ENCODE results near the gene AK5.
"Not testable (repeated sequence)": the region's sequence is repeated elsewhere in the genome, so short reads cannot be mapped to it uniquely, and the experiment has no call there.

Gene AK5

DNA sequence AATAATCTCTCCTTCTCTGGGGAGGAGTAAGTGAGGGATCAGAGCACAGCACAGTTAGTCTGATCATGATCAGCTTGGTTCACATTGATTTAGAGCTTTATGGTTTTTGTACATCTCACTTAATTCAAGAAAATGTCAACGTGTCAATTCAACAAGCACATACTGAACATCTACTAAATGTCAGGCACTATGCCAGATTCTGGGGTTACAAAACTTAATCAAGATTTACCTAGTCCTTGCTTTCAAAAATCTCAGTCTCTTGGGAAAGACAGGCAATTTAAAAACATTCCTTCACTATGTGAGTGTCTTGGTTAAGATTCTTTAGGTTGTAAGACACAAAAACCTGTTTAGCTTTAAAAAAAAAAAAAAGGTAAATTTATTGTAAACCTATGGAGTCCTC lies 181.4 kb downstream of the AK5 start:
- DNase-seq: no peak

DNA sequence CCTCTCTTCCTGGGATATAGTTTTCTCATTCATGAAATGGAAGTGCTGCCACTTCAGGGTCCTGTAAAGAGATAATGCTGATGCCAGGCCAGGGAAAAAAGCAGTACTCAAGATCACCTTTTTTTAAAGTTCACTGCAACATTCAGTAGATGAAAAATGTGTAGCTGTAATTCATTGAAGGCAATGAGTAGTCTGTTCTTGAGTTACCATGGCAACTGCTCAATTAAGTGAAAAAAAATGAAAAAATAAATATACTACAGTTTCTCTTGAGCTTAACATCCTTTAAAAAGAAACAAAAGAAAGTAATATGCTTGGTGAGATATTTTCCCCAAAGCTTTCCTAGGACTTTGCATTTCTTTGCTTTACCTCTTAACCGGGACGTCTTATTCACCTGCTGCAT lies 183.3 kb downstream of the AK5 start:
- DNase-seq: no peak

DNA sequence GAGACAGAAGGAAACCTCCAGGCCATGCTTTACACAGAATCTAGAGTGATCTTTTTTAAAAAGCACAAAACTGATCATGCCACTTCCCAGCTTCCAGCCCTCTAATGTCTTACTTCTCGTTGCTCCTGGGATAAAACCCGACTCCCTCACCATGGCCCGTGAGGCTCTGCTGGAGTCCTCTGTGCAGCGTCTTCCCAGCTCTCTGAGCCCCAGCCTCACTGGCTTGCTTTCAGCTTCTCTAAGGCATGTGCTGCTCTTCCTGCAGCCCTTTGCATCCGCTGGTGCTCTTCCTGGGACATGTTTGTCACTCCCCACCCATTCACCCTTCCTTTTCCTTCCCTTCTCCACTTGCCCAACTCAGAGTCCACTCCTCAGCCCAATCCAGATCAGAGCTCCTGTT lies 184.1 kb downstream of the AK5 start:
- DNase-seq: no peak

DNA sequence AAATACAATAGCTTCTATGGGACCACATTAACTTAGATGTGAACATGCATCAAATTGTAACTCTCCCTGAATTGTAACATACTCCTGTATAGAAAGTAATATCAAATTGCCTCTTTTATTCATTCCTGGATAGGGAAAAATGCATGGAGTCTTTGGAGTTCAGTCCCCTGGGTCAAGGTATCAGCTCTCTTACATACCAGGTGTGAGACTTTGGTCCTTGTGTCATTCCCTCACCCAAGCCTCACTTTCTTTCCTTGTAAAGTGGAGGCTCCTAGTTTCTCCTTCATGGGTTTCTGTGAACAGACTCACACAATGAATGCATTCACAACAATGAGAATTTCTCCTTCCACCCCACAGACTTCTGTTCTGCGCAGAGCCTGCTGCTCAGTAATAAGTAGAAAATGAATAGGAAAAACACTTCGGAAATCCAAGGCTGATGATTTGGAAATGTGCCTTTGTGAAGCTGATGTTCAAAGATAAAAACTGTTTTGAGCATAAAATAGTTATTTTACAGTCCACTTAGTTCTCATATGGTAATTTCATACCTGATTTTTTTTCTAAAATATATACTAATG lies 185.3 kb downstream of the AK5 start:
- DNase-seq: no peak

DNA sequence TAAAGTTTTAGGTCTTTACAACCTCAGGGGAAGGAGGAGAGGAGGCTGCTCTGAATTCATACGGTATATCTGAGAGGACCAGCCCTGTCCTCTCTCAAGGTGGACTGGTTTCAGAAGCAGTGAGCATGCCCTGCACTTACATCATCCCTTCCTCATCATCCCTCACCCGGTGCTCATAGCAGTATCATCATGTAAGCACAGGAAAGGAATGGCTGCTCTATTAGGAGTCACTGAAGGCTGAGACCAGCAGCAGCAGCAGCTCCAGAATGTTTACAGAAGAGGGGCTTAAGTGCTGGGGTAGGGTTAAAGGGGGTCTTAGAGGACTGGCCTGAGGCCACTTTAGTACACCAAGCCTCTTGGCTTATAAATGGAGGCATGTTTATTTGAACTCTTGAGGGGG lies 185.9 kb downstream of the AK5 start:
- DNase-seq: no peak

DNA sequence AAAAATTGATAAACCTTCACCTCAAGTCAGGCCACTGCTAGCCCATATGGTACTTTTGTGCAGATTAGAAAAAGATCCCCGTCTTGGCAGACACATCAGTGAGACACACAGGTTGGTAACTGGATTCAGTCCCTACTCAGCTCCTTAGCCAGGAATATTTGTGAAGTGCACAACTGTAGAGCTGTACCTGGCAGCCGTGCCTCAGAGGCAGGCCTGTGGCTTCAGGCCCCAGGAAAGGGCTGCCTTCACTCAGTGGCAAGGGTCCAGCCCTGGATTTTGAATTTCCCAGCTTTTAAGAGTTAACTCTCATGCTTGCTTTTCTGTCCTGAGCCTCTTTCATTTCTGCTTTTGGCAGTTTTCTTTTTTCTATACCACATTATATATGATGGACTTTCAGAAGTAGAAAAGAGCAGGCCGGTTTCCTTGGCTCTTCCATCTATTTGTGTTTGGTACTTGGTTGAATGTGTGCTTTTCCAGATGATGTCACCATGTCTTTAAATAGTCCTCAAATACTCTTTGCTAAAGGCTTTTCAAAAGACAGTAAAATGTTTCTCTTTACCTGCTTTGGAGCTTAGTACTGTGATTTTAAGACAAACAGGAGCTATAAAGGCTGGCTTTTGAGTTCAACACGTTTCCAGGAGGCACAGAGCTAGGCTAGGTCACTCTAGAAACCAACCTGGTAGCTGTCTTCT lies 186.6 kb downstream of the AK5 start:
- DNase-seq: no peak

DNA sequence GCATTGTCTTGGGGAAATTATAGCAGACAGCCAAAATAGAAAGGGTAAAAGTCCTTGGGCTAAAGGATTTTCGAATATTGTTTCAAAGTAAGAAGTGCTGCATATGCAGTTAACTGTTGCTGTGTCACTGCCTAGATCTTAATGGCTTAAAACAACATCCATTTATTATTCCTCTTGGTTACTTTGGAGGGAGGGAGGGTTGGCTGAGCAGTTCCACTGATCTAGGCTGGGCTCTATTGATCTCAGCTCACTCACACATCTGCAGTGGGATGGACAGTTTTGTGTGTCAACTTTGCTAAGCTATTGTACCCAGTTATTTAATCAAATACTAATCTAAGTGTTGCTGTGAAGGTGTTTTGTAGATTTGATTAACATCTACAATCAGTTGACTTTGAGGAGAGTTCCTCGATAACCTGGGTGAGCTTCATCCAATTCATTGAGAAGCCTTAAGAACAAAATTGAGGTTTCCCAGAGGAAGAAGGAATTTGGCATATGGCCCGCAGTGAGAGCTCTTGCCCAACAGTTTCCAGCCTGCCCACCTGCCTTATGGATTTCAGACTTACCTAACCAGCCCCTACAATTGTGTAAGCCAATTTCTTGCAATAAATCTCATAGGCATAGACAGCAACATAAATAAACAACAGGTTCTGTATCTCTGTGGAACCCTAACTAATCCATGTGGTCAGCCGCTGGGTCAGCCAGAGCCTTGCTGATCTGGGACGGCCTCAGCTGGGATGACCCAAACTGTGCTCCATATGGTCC lies 187.3 kb downstream of the AK5 start:
- DNase-seq: no peak

DNA sequence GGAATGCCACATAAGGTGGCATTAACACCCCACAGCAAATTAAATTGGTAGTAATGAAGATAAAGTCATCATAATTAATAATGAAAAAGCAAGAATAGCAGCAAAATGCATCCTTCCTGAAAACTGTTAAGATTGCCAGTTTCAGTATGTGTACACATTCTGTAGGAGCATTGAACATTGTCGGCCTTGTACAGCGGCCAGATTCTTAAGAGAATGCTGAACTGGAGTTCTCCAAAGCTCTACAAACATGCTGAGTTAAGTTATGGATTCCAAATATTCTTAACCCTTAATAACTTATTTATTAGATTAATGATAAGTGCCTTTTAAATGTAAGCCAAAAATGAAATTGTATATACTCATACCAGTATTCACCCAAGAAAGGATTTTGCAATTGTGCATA lies 189.9 kb downstream of the AK5 start:
- no peak for DNase-seq

DNA sequence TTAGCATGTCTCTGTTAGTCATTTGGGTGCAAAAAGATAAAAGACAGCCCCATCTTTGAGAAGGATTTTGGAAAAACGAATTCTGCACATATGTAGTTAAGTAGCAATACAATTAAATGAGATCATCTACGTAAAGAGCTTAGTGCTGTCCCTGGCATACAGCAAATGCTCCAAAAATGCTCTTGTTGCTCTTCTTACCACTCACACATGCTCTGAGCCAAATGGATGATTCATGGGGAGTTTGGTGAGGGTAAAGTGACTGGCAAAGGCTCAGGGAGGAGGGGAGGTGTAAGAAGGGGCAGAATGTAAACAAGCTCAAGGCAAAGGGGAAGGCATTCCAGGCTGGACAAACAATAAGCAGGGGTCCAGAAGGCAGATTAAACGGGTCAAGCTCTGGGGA lies 191.9 kb downstream of the AK5 start:
- no peak for DNase-seq

DNA sequence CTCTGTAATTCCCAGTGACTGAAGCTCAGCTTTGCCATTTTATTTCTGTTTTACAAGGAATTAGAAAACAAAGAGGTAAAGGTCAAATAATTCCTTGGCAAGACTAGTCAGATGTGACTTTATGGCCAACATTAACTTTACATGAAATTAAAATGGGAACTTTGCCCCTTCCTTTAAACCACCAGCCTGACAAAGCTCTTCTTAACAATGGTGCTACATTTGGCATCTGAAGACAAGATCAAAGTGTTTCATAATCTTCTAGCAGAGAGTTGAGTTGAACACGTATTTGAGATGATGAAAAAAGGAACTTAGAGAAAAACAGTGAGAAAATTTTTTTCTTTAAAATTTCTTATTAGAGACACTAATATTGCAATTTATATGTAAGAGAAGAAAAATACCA lies 193.8 kb downstream of the AK5 start:
- no peak for DNase-seq

DNA sequence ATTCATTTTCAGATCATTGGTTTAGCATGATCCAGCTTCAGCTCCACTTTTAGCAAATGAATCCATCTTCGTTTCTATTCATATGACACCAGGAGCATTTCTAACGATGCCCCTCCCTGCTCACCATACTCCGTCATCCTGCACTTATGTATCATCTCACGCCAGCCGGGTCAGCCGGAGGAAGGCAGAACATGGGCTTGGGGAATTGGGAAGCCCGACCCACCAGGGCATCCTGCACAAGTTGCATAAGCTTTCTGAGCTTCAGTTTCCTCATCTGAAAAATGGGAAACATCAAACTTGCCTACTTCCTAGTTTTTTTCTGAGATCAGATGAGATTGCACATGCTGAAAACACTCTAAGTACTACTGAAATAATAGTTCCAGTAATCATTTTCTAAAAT lies 194.7 kb downstream of the AK5 start:
- DNase-seq: no peak

DNA sequence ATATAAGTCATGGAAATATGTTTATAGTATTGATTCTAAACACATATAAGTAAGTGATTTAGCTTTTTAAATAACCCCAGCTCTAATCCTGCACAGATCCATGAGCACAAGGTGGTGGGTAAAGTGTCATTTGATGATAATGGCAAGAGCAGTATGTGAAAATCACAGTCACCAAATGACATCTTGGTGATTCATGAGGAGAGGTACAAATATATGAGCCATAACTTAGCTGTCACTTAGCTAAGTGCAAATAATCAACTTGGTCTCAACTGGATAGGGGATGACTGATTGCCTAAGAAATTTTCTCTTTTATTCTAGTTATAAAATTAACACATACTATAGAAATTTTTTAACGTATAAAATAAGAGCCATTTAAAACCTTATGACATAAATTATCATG lies 202.5 kb downstream of the AK5 start:
- DNase-seq: no peak

DNA sequence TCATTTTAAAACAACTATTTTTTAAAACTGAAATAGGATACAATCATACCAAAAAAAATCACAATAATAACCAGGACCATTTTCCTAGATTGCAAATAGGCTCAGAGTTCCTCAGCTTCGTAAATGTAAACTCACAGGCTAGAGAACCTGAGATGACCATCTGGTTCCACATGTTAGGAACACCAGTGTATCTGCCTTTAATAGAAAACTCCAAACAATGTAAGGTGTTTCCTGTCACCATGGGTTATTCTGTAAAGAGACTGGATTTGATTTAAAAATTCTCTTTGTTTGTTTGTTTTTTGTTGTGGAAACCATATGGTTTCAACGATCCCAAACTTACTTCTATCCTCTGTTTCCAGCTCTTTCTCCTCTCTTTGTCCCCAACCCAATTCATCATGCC lies 203.1 kb downstream of the AK5 start:
- DNase-seq: no peak

DNA sequence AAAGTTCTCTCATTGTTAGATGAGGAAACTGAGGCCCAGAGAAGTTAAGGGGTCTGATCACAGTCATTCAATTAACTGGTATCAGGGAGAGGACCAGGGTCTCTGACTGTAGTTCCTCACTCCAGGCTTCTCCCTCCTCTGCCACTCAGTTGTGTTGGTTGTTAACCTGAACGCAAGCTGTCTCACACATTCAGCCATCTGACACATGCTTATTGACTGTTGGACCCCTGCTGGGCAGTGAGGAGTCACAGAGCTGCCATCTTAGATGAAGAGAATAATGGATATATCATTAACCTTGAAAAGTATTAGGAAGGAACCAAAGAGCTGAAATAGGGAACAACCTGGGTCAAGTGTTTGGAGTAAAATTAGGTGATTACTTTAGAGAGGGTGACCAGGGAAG lies 205.8 kb downstream of the AK5 start:
- no peak for DNase-seq

DNA sequence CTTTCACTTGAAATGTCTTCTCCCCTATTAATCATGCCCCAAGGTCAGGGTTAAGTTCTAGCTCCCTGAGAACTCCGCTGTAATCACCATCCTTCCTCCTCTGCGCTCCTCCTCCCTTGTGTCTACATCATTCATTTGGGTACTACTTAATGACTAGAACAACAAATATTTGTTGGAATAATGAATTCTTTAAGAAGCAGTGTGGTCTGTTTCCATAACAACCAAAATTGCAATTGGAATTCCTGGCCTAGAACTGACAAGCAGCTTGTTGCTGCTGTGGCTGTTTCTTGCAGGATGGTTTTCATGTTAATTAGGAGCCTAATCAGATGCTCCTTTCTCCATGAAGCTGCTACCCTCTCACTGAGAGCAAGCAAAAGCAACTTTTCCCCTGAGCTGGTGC lies 208.1 kb downstream of the AK5 start:
- DNase-seq: no peak

DNA sequence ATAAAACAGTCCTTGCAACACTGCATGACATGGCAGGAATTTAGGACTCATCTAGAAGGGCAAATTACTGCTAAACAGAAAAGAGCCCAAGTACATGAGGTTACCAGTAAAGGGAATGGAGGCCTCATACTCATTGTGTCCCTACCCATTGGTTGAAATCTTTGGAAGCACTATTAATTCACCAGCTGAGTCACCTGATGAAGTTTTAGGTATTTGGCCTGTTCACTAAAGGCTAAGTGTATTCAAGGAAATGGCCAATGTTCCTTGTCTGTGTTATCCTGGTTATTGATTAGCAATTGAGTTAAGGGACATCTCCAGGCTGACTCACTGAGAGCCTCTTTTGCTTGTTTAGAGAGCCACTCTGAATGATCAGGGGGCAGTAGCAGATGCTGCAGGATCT lies 212.2 kb downstream of the AK5 start:
- no peak for DNase-seq

DNA sequence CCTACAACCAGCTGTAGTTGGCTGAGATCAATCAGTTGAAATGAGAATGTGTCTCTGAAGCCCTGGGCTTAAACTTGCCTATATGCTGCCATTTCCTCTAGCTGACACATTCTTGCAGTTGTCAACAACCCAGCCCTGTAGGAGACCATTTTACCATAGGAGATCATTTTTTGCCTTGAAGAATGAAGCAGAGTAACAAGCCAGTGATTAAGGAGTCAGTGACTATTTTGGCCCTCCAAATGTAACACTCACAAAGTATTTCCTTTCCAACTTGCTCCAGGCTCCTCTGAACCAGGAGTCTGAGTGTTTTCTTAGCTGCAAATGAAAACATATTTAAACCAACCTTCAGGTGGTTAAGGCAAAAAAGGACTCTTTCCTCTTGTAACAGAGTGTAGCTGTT lies 217.1 kb downstream of the AK5 start:
- DNase-seq: no peak

DNA sequence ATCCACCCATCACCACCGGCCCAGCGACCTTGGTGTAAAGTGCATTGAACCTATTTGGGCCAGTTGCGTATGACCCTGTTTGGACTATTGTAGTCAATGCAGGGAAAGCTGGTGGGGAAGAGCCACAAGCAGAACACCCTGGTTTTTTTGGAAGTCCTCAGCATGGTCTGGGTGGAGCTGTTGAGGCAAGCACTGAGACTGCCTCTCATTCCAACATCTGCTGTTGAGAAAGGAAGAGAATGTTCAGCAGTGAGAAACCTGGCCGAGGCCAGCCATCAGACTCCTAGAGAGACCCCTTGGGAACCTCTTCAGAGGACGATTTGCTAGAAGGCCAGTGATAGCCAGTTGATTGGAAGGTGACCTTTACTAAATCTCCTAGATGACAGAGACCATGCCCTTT lies 217.6 kb downstream of the AK5 start:
- no peak for DNase-seq

DNA sequence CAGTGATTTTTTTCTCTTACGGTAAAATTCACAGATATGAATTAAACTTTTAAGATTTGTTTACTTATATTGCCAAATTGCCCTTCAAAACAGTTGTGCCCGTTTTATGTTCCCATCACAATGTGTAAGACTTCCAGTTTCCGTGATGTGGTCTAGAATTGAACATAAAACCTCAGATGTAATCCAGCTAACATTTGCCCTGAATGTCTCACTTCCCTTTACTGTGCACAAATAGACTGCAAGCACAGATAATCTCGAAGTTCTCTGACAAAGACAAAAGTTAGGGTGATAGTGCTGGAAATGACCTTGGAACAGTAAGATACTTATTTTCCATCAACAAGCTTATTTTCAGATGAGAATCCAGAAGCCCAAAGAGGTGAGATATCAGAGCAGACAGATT lies 223.2 kb downstream of the AK5 start:
- no peak for DNase-seq

DNA sequence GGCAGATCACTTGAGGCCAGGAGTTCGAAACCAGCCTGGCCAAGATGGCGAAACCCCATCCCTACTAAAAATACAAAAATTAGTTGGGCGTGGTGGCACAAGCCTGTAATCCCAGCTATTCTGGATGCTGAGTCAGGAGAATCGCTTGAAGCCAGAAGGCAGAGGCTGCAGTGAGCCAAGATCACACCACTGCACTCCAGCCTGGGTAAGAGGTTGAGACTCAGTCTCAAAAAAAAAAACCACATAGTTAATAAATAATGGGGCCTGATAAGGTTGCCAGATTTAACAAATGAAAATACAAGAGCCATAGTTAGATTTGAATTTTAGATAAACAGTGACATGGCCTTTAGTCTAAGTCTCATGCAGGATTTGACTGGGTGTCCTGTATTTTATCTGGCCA lies 225.0 kb downstream of the AK5 start:
- DNase-seq: no peak

DNA sequence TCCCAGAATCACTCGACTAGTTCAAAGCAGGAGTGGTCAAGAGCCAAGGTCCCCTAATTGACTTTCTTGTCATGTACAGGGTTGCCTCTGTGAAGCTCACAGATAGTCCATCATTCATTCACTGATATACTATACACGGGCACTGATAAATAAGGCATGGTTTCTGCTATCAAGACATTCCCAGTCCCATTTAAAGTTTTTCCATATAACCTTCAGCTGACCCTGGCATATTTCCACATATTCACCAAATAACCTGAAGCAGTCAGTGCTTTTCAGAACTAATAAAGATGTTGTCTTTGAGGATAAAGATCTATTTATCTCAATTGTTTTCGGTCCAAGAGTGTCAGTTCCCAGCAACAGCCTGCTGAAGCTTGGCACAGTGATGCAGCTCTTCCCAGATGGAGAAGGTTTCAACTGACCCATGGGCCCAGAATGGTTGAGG lies 227.3 kb downstream of the AK5 start:
- no peak for DNase-seq

DNA sequence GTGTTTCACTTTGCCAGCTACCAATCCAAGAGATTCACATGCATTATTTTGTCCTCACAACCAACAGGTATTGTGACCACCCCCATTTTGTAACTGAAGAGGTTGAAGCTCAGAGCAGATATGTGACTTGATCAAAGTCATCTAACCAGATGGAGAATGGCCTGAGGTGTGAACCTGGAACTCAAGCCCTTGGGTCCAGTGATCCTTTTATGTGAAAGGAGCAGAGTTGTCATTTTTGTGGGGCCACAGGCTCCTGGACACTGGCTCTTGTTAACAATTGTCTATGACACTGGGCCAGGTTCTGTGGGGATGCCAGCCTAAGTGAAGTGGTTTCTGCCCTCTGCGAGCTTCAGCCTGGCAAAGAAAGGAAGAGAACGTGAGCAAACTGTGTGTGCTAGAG lies 228.1 kb downstream of the AK5 start:
- DNase-seq: no peak

DNA sequence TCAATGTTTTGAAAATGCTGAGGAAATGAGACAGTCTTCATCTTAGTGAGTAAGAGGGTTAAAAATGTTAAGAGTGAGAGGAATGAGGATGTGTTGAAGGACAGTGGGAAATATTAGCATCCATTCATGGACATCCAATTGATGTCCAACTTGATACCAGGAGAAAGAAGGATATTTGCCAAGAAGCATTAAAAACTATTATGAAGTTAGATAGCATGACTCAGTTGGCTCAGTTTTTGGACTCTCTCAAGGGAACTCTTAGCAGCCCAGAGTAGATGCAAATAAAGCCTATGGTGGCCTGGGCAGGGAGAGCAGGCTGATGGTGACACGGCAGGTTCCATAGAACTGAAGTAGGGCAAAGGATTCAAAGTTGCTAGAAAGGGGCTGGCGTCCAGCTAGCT lies 229.6 kb downstream of the AK5 start:
- DNase-seq: no peak

DNA sequence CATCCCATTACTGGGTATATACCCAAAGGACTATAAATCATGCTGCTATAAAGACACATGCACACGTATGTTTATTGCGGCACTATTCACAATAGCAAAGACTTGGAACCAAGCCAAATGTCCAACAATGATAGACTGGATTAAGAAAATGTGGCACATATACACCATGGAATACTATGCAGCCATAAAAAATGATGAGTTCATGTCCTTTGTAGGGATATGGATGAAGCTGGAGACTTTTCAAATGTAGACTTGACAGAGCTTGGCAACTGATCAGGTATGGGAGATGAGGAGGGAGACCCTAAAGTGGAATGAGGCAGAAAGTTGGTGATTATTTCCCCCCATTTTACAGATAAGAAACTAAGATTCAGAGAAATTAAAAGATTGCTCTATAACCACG lies 230.8 kb downstream of the AK5 start:
- not testable (repeated sequence) for DNase-seq

All from CD4-positive, alpha-beta T cell treated with Interleukin-10 for 1 hour (primary cell).